GM18526 (cell line): ENCODE measurements around the gene SNAI3.

Experiments
- POLR2A ChIP-seq: IDR thresholded peaks from 3 replicates; pipeline ENCODE4 v1.6.1; 2011; ENCODE audit not compliant: insufficient read length; ENCODE audit errors: extremely low read depth

Gene SNAI3

DNA sequence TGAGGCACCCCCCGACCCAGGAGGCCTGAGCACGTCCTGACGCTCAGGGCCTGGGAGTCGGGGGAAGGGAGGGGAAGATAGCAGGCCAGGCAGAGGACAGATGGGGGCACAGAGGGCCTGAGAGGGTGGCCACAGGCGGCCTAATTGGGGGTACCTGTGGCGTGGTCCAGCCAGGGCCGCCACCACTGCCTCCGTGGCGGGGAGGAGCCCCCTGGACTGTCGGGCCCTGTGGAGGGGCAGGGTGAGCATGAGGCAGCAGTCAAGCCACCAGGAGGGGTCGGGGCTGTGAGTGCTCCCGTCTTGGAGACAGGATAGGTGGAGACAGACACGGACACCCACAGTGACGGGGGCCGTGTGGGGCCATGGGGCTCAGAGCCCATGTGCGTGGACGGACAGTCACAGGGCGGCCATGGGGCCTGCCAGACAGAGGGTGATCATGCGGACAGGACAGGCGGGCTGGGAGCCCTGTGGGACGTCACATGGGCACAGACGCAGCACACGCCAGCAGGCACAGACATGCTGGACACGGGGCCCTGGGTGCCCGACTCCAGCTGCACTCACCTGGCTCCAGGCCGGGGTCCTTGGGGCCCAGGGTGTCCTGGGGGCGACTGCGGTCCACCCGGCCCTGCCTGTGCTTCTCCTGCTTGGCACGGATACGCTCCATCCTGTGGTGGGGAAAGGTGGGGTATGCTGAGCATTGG is 38.7 kb upstream of the SNAI3 start:
- TF ChIP-seq POLR2A, result no peak

- no peak for TF ChIP-seq POLR2A
Measured at GRCh38 chr16:88723911-88724310, 37.6 kb upstream of the SNAI3 start.

DNA sequence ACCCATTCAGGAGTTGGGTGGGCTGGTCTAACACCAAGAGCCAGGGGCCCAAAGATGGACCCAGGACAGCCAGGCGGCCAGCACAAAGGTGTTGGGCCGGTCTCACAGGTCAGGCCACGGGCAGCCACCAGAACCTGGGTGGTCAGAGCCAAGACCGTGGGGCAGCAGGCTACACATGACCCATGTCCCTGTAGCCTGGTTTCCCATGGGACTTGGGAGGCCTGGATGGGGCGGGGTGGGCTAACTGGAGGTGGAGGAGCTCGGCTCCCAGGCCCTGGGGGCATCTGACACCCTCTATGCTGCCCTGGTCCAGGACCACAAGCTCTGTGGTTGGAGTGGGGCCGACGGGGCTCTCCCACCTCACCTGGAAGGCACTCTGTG is 37.2 kb upstream of the SNAI3 start:
- no peak for TF ChIP-seq POLR2A

- TF ChIP-seq POLR2A, result no peak
Measured at GRCh38 chr16:88722784-88723506, 36.6 kb upstream of the SNAI3 start.

- no peak for TF ChIP-seq POLR2A
Measured at GRCh38 chr16:88721815-88722755, 35.8 kb upstream of the SNAI3 start.

- no peak for TF ChIP-seq POLR2A
Measured at GRCh38 chr16:88721236-88721635, 34.9 kb upstream of the SNAI3 start.

GRCh38 chr16:88720396-88720970 is 34.2 kb upstream of the SNAI3 start:
- TF ChIP-seq POLR2A, result no peak

DNA sequence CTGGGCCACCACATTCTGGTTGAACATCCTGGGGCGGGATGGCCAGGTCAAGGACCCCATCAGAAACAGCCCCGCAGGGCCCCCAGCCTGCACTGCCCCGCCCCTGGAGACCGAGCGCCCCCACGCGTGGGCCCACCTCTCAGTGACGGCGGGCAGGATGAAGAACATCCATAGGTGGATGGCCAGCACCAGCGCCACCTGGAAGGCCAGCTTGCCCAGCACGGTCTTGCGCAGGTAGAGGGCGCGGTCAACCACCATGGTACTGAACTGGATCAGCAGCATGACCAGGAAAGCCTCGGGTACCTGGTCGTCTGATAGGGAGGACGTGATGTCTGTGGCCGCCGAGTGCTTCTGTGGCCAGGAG is 33.6 kb upstream of the SNAI3 start:
- no peak for TF ChIP-seq POLR2A

DNA sequence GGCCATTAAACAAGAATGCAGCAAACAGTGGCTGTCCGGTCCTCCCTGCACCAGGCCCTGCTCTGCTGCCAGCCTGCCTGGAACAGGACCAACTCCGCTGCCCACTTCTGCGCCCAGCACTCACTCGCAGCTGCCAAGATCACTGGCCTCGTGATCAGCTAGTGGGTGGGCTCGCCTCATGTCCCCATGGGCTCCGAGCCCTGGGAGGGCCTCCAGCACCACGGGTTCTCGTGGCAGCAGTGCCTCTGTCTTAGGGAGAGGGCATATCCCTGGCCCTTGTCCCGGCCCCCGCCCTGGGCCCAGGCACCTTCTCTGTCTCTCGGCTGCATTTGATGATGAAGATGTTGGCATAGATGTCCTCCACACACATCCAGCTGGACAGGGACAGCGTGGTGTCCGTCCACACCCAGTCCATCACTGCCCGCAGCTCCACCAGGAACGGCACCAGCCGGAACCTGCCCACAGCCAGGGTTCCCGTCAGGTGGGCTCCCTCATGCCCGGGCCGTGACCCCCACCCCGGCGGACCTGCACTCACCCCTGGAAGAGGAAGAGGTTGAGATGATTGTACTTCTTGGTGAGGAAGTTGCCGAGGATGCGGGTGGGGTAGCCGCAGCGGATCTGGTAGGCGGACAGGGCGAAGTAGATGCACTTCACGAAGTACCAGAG is 33.1 kb upstream of the SNAI3 start:
- no peak for TF ChIP-seq POLR2A

DNA sequence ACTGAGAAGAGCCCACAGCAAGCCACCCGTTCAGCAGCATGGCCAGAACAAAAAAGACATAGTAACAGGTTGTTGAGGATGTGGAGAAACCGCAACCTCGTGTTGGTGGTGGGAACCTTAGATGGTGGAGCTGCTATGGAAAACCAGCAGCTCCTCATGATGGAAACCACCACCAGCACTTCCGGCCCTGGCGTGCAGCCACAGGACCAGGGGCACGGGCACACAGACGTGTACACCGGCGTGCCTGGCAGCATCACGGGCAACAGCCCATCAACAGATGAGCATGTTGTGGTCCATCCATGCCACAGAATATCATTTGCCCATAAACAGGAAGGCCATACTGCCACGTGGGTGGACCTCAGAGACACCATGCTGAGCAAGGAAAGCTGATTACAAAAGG is 31.9 kb upstream of the SNAI3 start:
- no peak for TF ChIP-seq POLR2A

DNA sequence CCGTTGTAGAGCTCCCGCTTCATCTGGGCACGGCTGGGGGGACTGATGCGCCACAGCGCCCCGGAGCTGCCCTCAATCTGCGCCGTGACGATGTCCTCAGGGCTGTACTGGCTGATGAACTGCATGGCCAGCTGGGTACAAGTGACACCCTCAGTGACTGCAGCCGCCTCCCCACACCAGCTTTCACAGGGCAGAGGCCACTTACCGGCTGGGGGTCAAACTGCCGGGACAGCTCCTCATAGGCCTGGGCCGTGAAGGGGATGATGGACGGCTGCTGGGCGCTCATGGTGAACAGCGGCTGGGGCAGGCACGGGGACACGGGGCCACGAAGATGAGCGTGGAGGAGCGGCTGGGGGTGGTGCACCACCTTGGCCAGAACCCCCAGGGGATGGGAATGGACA is 30.3 kb upstream of the SNAI3 start:
- no peak for TF ChIP-seq POLR2A

DNA sequence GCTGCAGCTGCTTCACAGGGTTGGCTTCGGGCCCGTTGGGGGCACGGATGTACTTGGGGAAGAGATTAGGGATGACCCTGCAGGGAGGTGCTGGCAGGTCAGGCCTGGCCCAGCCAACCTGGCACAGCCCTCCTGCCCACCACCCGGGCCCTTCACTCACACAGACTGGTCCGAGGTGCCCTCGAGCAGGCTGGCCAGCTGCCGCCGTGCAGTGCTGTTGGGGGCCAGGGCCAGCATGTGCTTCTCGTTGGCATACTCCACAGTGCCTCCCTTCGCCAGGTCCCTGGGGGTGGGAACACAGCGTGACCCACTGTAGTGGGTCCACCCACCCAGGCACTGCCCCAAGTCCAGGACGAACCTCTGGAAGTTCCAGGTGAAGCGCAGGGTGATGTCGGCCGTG is 29.9 kb upstream of the SNAI3 start:
- no peak for TF ChIP-seq POLR2A

DNA sequence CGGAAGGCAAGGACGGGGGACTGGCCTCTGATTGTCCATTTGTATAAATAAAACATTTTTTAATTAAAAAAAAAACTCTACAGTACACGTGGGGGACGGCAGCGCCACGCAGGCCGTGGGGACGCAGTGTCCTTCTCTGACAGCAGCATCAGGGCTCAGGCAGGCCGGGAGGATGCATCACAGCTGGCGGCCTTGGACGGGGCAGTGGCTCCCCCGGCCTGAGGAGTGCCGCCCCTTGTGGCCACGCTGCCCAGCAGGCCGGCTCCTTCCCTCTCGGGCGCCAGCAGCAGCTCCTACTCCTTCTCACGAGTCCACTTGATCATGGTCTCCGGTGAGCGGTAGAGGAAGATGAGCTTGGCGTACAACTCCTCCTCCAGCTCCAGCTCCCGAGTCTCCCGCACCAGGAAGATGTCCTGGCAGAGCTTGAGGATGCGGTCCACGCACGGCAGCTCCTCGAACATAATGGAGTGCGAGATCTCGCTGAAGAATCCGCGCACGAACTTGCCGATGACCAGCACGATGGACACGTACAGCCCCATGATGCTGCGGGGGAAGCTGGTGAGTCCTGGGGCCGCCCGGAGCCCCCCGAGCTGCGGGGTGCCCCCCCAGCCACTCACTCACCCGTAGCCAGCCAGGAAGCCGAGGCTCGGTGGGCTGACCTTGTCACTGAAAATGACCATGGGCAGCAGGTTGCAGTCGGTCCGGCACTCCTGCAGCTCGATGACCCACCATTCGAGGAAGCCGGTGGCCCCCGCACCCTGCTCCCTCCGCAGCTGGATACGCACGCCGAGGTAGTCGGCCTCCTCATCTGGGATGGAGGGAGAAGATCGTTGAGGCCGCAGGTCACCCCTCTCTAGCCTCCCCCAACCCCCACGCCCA is 29.2 kb upstream of the SNAI3 start:
- TF ChIP-seq POLR2A, result no peak

DNA sequence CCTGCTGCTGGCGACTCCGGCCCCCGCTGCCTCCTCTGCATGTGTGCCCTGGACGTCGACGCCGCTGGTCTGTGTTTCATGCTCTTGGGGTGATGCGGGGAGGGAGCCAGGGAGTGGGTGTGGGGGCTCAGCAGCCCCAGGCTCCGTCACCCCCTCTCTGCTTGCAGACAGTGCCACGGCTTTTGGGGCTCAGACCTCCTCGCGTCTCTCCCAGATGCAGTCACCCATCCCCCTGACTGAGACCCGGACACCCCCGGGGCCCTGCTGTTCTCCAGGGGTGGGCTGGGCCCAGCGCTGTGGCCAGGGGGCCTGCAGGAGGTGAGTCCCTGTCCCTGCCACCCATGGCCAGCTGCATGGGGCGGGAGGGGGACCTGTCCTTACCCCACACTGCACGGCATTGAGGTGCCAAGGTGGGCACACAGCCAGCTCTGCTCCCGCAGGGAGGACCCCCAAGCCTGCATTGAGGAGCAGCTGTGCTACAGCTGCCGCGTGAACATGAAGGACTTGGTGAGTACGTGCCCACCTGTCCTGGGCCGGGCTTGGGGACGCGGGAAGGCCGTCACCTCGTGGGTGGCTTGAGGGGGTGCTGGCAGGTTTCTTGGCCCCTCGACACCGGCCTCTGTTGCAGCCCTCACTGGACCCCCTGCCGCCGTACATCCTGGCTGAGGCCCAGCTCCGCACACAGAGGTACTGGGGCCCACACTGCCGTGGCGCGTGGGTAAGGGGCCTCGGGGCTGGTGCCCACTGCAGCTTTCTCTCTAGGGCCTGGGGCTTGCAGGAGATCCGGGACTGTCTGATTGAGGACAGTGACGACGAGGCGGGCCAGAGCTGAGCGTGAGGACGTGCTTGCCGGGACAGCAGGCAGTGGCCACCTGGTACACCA is 28.4 kb upstream of the SNAI3 start:
- no peak for TF ChIP-seq POLR2A
